ENCODE results near the gene PRKD1.

Gene PRKD1

DNA sequence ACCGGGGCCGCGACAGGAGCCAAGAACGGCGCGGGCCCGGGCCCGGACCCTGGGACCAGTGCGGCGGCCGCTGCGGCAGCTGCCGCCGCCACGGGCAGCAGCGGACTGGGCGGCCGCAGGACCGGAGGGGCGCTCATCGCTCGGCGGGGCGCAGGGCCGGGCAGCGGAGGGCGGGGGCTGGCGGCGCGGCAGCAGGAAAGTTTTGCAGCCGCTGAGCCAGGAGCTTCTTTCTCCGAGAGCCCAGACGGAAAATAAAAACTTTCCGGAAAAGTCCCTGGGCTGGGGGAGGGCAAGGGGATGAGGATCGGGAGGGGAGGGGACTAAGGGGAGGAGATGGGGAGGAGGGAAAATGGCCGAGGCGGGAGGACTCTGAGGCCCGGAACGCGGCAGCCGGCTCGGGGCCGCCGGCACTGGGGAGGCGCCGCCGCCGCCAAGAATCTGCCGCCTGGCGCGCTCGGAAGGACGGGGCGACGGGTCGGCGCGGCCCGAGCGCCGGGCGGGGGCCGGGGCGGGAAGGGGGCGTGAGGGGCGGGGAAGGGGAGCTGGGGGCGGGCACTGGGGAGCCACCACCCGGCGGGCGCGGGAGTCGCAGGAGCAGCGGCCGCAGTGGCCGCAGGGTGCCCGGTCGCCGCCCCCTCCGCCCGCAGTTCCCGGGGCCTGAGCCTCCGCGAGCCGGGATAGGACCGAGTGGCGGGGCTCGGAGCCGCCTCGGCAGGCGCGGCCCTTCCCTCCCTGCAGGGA, at the start of gene PRKD1:
Gene PRKD1, minus strand, starts transcription at position 472 of the 741 bp plus-strand sequence.
- no peak for DNase-seq

DNA sequence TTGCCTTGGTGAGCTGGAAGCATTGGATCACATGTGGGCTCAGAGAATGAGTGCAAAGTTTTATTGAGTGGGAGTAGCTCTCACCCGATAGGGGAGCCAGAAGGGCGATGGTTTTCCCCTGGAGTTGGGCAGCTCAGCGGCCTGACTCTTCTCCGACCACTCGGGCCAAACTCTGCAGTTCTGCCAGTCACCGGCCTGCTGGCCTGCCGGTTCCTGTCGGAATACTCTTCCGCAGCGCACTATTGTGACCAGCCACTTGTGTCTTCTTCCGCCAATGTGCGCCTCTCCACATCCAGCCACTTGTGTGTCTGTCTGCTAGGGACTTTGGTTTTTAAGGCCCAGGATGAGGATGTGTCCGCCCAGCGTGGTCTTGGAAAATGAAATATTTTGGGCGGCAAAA, 43.5 kb upstream of the PRKD1 start:
- no peak for DNase-seq

DNA sequence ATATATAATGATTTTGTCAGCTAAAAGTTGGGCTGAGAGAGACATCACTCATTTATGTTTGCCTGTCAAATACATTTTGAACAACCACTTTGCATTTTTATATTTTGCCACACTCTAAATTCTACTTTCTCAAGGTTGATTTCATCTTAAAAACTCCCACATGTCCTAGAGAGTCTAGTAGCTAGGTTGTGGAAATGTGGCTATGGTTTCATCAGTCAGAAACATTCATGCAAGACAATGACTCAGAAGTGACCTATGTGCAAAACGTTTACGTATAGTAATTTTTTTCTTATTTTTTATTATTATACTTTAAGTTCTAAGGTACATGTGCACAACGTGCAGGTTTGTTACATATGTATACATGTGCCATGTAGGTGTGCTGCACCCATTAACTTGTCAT, 27.4 kb upstream of the PRKD1 start:
- DNase-seq: no peak

DNA sequence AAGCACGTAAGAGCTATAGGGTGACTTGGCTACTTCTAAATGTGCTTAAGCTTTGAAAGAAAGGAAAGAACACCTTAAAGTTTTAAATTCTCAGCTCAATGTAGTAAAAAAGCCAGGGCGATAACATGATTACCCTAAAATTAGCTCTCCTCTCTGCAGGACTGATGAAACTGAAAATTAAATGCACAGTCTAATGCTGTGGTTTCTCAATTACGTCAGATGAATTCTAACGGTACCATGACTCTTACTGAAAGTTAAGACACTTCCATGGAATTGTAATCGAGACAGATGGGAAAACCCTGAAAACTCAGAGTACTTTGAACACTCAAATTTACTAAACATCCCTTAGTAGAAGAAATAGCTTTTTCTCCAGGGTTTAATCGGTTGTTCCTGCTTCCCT, 25.9 kb upstream of the PRKD1 start:
- no peak for DNase-seq

DNA sequence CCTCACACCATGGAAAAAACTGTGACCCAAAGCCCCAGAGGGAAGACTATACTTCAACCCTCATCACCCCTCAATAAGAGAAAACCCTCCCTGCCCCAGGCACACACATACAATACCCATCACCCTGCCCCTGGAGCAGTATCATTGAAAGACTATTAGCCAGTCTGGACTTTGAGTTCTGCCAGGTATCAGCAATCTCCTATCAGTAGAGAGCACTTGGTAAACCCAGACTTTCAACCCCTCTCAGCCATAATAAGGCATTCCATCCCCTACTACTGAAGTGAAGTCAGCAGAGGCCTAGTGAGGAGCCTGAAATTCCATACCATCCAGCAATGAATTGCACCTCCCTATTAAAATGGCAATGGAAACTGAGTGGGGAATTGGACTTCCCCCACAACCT, 16.4 kb upstream of the PRKD1 start:
- DNase-seq: no peak

- no peak for DNase-seq
Measured at GRCh38 chr14:29941401-29941800, 13.8 kb upstream of the PRKD1 start.

GRCh38 chr14:29940482-29940881, 12.8 kb upstream of the PRKD1 start:
- DNase-seq: no peak

DNA sequence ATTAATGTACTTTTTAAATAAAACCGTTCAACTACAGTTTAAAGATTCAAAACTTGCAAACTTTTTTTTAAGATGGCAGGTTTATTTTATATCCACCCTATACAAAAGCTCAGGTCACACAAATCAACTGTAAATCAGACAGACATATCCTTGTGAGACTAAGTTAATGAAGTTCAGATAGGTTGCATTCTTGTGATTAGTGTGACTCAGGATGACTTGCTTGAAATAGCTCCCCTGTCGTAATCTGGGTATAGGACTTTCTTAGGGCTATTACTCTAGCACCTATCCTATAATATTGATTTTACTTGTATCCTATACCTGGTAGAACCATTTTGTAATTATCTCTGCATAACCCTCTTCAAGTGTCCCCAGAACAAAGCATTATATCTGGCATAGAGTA, 9.5 kb upstream of the PRKD1 start:
- no peak for DNase-seq

DNA sequence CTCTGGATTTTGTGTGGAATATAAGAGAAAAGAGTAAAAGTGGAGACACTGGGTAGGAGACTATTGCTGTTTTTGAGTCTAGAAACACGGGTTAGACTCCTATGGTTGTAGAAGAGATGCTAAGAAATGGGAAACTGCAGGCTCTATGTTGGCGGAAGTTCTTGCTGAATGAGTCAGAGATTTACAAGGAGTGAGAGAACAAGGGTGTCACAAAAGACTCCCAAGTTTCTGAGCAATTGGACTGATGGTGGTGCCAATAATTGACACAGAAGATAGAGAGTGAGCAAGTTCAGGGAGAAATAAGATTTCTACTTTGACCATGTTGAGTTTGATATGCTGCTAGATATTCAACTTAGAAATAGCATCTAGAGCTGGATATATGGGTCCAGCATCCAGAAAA, 2.6 kb upstream of the PRKD1 start:
- no peak for DNase-seq

DNA sequence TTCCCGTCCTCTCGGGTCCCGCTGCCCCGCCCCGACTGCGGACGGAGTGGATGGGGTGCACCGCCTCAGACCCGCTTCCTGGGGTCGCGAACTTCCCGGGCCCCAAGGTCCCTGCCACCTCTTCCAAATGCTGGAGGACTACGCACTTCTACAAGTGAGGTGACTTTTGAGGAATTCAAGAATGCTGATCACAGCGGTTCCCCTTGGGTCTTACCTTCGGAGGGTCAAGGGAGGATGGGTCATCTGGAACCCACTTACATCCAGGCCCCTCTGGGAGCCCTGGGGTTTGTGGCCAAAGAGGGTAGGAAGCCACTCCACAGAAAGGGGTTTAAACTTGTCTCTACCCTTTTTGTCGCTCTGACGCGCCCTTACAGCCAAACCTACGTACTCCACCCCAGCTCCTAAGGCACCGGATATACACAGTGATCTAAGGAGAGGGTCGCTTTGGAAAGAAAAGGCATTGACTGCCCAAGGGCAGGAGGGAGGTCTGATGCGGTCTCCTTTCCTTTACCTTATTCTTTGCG, 532 bp upstream of the PRKD1 start:
- no peak for DNase-seq

GRCh38 chr14:29926701-29927375, 809 bp downstream of the PRKD1 start:
- DNase-seq: no peak

DNA sequence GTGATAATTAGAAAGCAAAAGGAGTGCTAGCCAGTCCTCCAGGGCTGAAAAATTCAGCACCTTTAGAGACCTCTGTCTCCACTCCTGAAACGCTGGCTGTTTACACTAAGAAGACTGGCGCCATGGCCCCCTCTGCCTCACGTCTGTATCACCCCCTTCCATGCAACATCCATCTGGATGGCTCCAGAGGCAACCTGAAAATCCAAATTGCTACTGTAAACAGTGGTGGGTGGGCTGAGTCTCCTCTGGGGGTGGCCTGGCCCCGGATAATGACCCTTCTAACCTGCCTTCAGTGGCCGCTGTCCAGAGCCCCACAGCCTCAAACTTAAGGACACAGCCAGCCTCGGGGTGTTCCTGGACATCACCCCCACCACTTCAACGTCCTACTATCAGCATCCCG, 1.4 kb downstream of the PRKD1 start:
- DNase-seq: no peak

- no peak for DNase-seq
Measured at GRCh38 chr14:29925736-29926135, 1.9 kb downstream of the PRKD1 start.

GRCh38 chr14:29925101-29925722, 2.4 kb downstream of the PRKD1 start:
- DNase-seq: no peak

GRCh38 chr14:29919845-29920244, 7.8 kb downstream of the PRKD1 start:
- no peak for DNase-seq

DNA sequence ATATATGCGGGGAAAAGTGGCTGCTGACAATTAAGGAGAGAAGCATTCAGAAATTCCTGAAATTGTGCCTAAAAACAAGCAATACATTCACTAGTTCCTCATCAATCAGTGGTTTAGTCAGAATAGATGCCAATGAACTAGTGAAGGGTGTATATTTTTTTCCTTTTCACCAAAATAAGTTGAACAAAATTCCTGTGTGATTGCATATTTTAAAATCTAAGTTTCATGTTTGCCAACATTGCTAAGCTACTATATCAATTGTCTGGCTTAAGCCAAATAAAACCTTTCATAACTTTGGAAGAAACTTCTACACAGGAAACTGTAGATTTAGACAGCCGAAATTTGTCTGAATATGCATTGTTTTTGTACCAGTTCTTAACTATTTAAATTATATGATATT, 8.7 kb downstream of the PRKD1 start:
- no peak for DNase-seq

- no peak for DNase-seq
Measured at GRCh38 chr14:29913566-29913965, 14.1 kb downstream of the PRKD1 start.

GRCh38 chr14:29911810-29912209, 15.8 kb downstream of the PRKD1 start:
- DNase-seq: no peak

- no peak for DNase-seq
Measured at GRCh38 chr14:29908652-29909577, 18.7 kb downstream of the PRKD1 start.

DNA sequence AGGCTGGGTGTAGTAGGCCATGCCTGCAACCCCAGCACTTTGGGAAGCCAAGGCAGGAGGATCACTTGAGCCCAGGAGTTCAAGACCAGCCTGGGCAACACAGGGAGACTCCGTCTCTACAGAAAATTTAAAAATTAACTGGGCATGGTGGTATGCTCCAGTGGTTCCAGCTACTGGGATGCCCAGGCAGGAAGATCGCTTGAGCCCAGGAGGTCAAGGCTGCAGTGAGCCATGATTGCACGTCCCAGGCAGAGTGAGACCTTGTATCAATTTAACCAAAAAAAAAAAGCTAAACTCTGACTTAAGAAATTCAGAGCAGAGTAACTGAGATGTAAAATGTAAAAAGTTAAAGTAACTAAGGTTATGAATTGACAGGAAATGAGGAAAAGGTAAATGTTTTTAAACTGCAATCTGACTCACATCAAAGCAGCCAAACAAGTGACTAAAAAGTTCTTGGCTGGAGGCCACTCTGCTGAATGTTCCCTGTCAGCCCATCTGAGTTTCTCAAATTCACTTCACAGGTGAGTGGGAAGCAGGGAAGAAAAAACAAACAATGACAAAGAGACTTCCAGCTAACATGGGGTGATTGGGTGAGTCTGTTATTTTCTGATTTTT, 21.3 kb downstream of the PRKD1 start:
- no peak for DNase-seq

DNA sequence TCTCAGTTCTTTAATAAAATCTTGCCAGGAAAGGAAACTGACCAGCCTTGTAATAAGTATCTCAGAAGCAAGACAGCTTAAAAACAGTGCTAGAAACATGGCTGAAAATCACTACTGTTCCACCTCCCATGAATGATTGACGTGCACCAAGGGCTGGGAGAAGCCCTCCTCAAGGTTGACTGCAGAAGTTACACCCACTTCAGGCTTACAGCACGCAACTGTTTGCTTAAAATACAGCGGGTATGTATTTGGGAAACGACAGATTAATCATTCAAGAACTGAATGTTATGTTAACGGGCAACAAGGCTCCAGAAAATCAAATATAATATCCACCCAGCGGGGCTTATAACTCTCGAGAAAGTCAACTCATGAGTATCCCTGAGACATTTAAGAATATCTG, 22.1 kb downstream of the PRKD1 start:
- no peak for DNase-seq

DNA sequence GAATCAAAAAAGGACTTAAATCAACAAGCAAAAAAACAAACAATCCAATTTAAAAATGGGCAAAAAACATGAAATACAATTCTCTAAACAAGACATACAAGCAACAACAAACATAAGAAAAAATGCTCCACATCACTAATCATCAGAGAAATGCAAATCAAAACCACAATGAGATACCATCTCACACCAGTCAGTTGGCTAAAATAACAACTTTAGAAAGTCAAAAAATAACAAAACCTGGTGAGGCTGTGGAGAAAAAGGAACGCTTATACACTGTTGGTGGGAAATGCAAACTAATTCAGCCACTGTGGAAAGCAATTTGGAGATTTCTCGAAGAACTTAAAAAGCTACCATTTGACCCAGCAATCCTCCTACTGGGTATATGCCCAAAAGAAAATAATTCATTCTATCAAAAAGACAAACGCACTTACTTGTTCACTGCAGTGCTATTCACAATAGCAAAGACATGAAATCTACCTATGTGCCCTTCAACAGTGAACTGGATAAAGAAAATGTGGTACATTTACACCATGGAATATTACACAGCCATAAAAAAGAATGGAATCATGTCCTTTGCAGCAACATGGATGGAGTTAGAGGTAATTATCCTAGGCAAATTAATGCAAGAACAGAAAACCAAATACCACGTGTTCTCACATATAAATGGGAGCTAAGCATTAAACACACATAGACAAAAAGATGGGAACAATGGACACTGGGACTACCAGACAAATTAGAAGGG, 26.9 kb downstream of the PRKD1 start:
- no peak for DNase-seq
